Peyer's patch (tissue), 4 donors: ENCODE data around the gene HSPH1.

ENCODE experiments used
- POLR2A ChIP-seq, 2 donors: fragments of 450-650 bp; IDR thresholded peaks; one replicate each; pipeline ENCODE4 v1.5.1; 2017; ENCODE audit warnings: antibody characterized with exemption in 2 of 2, mild to moderate bottlenecking in 2 of 2, moderate library complexity in 2 of 2
- TF ChIP-seq, protein P1 (sequence below), 6 experiments: fragments of 450-650 bp in 4 of 6; fragments of 200-600 bp in 2 of 6; sonication (generic) in 1 of 6; IDR thresholded peaks; one replicate each; pipeline ENCODE4 v1.5.1; 2017 to 2019; ENCODE audit warnings: antibody characterized with exemption in 6 of 6, mild to moderate bottlenecking in 3 of 6, moderate library complexity in 1 of 6

DNA sequence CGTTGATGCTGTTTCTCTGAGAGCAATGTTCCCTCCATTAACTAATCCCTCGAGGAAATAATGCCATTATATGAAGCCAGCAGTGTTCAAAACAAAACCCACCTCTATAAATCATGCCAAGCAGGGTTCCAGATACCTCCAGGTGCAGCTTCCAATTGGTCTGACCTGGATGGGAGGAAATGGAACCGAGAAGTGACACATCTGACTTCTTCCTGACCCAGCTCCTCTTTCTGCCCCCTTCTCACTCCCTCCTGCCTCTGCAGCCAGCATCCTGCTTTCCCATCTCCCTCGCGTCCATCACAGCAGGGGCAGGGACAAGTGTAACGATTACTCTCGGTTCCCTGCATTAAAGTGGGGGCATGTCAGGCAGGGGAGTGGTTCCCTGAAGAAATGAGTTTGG is 37.5 kb downstream of the HSPH1 start:
- TF ChIP-seq, protein P1, sequence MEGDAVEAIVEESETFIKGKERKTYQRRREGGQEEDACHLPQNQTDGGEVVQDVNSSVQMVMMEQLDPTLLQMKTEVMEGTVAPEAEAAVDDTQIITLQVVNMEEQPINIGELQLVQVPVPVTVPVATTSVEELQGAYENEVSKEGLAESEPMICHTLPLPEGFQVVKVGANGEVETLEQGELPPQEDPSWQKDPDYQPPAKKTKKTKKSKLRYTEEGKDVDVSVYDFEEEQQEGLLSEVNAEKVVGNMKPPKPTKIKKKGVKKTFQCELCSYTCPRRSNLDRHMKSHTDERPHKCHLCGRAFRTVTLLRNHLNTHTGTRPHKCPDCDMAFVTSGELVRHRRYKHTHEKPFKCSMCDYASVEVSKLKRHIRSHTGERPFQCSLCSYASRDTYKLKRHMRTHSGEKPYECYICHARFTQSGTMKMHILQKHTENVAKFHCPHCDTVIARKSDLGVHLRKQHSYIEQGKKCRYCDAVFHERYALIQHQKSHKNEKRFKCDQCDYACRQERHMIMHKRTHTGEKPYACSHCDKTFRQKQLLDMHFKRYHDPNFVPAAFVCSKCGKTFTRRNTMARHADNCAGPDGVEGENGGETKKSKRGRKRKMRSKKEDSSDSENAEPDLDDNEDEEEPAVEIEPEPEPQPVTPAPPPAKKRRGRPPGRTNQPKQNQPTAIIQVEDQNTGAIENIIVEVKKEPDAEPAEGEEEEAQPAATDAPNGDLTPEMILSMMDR (IDR thresholded peaks at IDR 0.05): no peak
- no peak for TF ChIP-seq POLR2A (IDR thresholded peaks at IDR 0.05)
